ENCODE measurements around the gene IVD.

IVD gene

GRCh38 chr15:40436892-40437751, 31.5 kb downstream of the IVD start:
- no peak for DNase-seq

- DNase-seq: no peak
Observed at GRCh38 chr15:40437752-40438687, 32.4 kb downstream of the IVD start.

- no peak for DNase-seq
Observed at GRCh38 chr15:40438712-40439111, 33.1 kb downstream of the IVD start.

DNA sequence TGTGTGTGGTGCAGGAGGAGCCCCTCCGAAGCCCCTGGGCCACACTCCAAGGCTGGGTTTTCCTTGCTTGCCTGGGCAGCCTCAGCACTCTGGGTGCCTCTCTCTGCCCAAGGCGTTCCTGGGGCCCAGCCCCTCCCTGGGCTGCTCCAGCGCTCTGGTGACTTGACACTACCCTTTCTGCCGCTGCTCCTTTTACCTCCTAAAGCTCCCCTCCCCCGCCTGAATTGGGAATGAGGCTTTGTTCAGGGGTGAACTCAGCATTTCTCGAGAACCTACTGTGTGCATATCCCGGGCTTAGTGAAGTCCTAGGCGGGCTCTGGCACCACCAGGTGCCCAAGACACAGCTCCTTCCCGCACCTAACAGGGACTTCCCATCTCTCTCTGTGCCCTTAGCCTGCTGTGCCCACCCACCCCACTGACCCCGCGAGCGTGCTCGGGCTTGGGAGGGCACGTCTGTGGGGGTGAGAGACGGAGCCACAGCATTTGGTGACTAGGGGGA, 33.9 kb downstream of the IVD start:
- peak in 2 of 51 donors; percentile 12 to 23 for DNase-seq

DNA sequence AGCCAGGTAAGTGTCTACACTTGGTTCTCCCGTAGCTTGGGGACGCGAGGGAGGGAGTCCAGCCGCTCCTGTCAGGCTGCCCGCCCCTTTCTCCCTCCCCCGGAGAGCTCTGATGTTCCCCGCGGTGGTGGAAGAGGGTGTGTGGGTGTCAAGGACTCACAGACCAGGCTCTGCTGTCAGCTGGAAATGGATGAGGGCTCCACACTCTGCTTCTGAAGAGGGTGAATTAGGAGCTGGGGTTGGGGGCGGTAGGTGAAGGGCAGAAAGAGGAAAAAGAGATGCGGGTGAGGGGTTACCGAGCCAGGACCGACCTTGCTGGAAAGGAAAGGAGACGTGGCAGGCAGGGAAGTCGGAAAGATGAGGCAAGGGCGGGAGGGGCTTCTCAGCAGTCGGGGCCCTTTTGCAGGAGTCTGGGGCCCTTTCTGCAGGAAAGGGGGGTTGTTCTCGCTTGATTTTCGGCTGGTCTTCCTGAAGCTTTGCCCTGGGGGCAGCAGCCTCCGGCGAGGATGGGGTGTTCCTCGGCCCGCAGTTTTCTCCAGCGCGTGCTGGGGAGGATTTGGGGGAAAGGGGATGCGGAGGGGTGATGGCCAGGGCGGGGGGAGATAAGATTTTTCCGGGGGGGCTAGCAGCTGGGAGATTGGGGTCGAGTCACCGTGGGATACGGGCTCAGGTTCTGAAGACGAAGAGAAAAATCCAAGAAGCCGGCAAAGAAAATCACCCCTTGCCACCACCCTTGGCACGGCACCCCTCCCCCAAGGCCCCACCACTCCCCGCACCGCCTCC, 34.6 kb downstream of the IVD start:
- peak in 16 of 51 donors; percentile 14 to 68 (median 31) for DNase-seq

GRCh38 chr15:40440743-40441564, 35.4 kb downstream of the IVD start, which contains the start of gene BAHD1:
BAHD1 (plus strand) TSS chr15:40440953; CDS start chr15:40458465, 17,512 bp downstream.
- DNase-seq: peak; percentile 74 to 99 (median 96)

DNA sequence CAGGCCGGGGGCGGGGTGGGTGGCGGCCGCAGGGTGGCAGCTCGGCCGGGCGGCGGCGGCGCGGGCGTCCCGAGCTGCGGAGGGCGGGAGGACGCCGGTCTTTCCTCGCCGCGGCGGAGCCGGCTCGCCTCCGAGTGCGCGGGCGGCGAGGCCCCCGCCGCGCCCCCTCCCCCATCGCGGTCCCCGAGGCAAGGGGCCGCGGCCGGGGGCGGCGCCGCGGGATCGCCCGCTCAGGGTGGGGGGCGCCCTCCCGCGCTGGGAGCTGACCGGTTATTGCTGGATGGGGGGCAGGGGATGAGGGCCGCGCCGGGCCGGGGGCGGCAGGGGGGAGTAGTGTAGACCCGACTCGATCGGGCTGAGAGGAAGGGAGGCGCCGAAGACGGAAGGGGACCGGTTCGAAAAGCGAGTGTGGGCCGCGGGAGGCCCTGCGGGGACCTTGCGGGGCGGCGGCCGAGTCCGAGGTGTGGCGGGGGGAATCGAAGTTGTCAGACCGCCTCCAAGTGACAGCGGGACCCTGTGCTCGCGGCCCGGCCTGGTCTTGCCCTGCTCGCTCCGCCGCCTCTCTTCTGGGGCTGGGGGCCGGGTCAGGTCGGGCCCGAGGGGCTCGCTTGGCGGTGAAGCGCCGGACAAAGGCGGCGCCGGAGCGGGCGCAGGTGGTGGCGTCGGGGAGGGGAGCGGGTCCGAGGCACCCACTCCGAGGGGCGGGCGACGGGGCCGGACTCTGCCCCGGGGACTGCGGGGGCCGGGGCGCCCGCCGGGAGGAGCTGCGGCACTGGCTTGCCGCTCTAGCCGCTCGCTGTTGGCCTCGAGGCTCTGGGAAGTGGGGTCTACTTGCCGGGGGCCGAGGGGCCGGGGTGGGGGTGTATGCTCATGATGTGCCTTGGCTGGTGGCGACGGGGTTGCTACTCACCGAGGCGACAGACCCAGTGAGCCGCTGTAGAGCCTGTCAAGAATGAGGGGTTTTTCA, 36.3 kb downstream of the IVD start:
- DNase-seq: peak in 14 of 51 donors; percentile 14 to 51 (median 32)

- no peak for DNase-seq
Observed at GRCh38 chr15:40443255-40443654, 37.7 kb downstream of the IVD start.

- DNase-seq: no peak
Observed at GRCh38 chr15:40443846-40444245, 38.3 kb downstream of the IVD start.

DNA sequence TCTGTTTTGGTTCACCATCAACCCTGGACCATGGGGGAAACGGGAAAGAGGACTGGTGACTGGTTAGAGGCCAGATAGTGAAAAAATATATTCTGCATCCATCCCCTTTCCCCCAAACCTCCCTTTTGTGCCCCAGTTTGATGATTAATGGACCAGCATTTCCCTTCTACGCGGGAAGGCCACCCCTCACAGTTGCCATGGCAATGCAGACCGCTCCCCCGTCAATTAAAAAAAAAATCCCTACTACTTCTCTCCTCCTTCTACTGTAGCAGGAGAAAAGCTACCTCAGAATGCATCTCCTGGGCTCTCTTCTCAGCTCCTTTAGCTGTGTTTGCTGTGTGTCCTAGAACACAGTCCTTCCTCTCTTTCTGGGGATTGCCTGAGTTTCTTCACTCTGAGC, 39.1 kb downstream of the IVD start:
- DNase-seq: no peak

DNA sequence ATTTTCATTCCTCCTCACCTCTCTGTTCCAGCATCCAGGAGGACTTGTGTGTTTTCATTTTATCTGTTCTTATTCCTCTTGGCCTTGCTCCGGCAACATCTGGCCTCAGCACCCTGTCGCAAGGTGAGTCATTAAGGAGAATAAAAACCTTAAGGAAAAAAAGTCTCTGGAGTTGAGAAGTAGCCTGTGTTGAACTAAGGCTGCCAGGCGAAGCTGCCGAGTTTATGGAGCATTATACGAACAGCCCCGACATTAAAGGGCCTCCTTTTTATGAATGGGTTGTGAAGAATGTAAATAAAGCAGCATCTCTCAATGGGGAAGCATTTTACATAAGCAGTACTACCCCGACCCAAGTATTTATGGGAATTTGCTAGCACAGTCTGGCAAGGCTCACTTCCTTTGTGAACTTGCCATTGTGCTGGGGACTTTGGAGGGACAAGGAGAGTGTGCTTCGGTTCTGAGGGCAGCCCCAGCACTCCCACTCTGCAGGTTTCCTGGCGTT, 39.9 kb downstream of the IVD start:
- DNase-seq: no peak

DNA sequence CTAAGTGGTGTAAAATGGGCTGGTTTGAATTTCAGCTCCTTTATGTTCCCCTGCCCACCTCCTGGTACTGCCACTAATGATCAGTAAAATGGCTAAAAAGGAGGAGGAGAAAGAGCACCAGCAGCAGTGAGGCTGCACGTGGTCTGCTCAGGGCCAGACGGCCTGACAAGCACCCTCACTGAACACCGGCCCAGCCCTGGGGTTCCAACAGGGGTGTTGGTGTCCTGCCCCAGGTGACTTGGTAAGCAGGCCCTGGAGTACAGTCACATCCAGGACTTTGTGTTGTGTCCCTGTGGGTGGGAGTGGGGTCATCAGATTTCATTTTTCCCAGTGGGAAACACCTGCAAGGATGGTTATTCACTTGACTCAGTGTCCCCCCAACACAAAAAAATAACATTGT, 40.5 kb downstream of the IVD start:
- no peak for DNase-seq

GRCh38 chr15:40448354-40448753, 42.8 kb downstream of the IVD start:
- no peak for DNase-seq

DNA sequence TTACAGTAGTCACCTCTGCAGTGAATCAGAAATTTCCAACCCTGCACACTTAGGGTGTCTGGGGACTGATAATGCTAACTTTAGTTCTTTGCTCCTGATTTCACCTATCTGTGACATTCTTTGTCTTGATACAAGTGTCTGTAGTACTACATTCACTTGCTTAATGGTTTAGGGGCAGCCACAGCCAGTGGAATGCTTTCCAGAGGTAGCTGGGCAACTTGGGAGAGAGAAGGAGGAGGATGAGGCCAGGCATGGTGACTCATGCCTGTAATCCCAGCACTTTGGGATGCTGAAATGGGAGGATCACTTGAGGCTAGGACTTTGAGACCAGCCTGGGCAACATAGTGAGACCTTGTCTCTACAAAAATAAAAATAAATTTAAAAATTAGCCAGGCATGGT, 43.7 kb downstream of the IVD start:
- DNase-seq: no peak

GRCh38 chr15:40450047-40450446, 44.5 kb downstream of the IVD start:
- no peak for DNase-seq

- no peak for DNase-seq
Observed at GRCh38 chr15:40451527-40452158, 46.0 kb downstream of the IVD start.

DNA sequence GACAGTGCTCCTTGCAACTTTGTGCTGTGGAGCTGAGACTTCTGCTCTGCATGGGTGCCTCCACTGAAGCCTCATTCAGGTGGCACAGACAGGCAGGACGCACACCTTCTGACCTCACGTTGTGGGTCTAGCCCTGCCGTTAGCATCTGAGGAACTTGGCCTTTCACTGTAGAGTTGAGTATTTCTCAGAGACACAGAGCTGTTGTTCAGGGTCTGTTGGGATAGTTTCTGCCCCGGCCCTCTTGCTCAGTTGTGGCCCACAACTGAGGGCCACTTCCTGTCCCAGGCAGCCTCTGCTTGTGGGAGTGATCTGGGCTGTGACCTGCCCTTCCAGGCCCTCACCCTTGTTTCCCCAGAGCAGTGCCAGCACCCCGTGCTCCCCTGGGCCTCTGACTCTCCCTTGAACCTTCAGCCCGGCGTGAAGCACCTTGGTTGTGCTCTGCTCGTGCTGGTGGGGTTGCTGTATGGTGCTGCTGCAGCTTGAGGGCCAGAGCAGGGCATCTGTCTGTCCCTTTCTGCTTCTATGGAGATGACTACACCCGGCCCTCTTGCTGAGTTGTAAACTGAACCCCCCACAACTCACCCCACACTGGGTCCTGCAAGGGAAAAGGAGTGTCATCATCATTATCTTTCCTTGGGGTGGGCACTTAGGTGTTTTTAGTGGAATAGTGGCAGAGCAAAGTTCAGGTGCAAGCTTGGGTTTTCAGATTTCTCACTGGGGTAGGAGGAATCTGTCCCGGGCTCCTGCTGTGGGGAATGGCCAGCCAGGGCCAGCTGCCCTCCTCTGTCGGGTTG, 46.9 kb downstream of the IVD start:
- DNase-seq: no peak
